Stimulated activated CD4-positive, alpha-beta T cell treated with anti-CD3 and anti-CD28 coated beads, Interleukin-12 subunit alpha, Interleukin-12 subunit beta, amount 100 ng/mL, for 4 hours (primary cell): ENCODE results near the gene RAB6A.

ENCODE experiments used
- DNase-seq: peaks from one replicate; pipeline ENCODE4 v3.0.0-alpha.2; 2020

RAB6A gene

GRCh38 chr11:73652046-73652730, 108.7 kb downstream of the RAB6A start:
- no peak for DNase-seq

GRCh38 chr11:73651661-73652045, 109.2 kb downstream of the RAB6A start:
- DNase-seq: no peak

GRCh38 chr11:73651252-73651651, 109.6 kb downstream of the RAB6A start:
- no peak for DNase-seq

- no peak for DNase-seq
Observed at GRCh38 chr11:73650400-73650799, 110.5 kb downstream of the RAB6A start.

- DNase-seq: no peak
Observed at GRCh38 chr11:73649206-73649605, 111.7 kb downstream of the RAB6A start.

- DNase-seq: no peak
Observed at GRCh38 chr11:73648571-73649046, 112.3 kb downstream of the RAB6A start.

GRCh38 chr11:73648121-73648520, 112.8 kb downstream of the RAB6A start:
- DNase-seq: no peak

GRCh38 chr11:73647459-73648100, 113.3 kb downstream of the RAB6A start:
- peak; percentile 87 for DNase-seq

- no peak for DNase-seq
Observed at GRCh38 chr11:73645972-73646631, 114.8 kb downstream of the RAB6A start, which contains the start of gene PLEKHB1. Gene PLEKHB1, plus strand, starts transcription at chr11:73646581. Its CDS starts 28 bp downstream, at chr11:73646609.

GRCh38 chr11:73645121-73645969, 115.5 kb downstream of the RAB6A start:
- no peak for DNase-seq

GRCh38 chr11:73641668-73642067, 119.2 kb downstream of the RAB6A start:
- no peak for DNase-seq

- DNase-seq: no peak
Observed at GRCh38 chr11:73640592-73640991, 120.3 kb downstream of the RAB6A start.

GRCh38 chr11:73637012-73637411, 123.9 kb downstream of the RAB6A start:
- DNase-seq: no peak

GRCh38 chr11:73636249-73636648, 124.6 kb downstream of the RAB6A start:
- no peak for DNase-seq

GRCh38 chr11:73635721-73636120, 125.2 kb downstream of the RAB6A start:
- DNase-seq: no peak

- DNase-seq: no peak
Observed at GRCh38 chr11:73633999-73634398, 126.9 kb downstream of the RAB6A start.

GRCh38 chr11:73632996-73633395, 127.9 kb downstream of the RAB6A start:
- no peak for DNase-seq

- no peak for DNase-seq
Observed at GRCh38 chr11:73629907-73630306, 131.0 kb downstream of the RAB6A start.

GRCh38 chr11:73625696-73626318, 135.1 kb downstream of the RAB6A start:
- peak; percentile 60 for DNase-seq
